Measurements from ENCODE around the gene SLC39A11. TPM values are rescaled to one million over a fixed set of nuclear protein-coding genes. Genes with fewer than 3 reads are reported as not detected.

SLC39A11 gene
- total RNA-seq, 1 experiment from 2014 or later: 15.8 TPM

DNA sequence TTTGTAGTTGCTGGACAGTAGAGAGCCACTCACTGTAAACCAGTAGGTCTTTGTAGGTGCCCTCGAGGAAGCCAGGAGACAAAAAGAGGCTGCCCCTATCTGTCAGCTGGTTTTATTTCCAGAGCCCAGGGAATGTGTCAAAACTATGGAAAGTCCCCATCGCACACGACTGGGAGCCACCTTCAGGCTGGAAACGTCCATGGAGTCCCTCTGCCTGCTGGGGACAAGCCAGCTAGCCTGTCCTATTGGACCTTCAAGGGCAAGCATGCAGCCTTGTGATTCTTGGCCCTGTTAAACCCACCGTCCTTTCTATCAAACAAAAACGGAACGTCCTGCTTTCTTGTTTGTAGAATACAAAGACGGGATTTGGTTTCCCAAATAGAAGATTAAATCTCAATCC, 289.8 kb downstream of the SLC39A11 start:
- intact Hi-C loops (cut with micrococcal nuclease): no loop called here
- POLR2A ChIA-PET: no interaction called here
- H3K27me3 Mint-ChIP-seq (ENCODE audit: insufficient read depth, unreplicated experiment): no peaks in the 10 kb centered on the region
- peaks cover 26% of the 10 kb centered on the region for H3K9me3 Mint-ChIP-seq (ENCODE audit: unreplicated experiment)
- DNase-seq (ENCODE audit: unreplicated experiment): no peak
- no TSS peak for BruUV-seq (replicated peaks)
- H3K4me1 Mint-ChIP-seq (ENCODE audit: insufficient read depth, unreplicated experiment): no peaks in the 10 kb centered on the region
- no peak overlapping the region for H3K4me3 Mint-ChIP-seq (ENCODE audit: unreplicated experiment)
- H3K27ac Mint-ChIP-seq (ENCODE audit: low read depth, unreplicated experiment): no peak overlapping the region
- CTCF ChIA-PET: no interaction called here
- TF ChIP-seq CTCF (IDR thresholded peaks at IDR 0.05; ENCODE audit: unreplicated experiment): no peak
- H3K36me3 Mint-ChIP-seq (ENCODE audit: insufficient read depth, unreplicated experiment): no peaks in the 10 kb centered on the region

DNA sequence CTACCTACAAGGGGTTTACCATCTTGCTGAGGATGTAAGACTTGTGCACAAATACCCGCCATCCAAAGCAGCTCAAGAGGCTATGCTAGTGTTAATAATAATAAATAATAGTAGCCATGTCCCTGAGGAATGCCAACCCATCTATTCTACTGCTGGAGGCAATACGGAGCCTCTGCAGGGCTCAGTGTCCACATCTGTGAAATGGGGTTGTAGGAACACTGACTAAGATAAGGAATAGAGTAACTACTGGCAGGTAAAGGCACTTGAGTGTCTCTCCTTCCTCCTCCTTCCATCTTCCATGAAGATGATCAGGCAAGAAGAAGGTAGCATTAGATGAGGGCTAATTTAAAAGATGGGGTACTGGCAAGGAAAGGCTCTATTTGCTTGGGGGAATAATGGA, 295.3 kb downstream of the SLC39A11 start:
- BruUV-seq (replicated peaks): no TSS peak
- DNase-seq (ENCODE audit: unreplicated experiment): no peak
- H3K27ac Mint-ChIP-seq (ENCODE audit: low read depth, unreplicated experiment): no peak overlapping the region
- TF ChIP-seq CTCF (IDR thresholded peaks at IDR 0.05; ENCODE audit: unreplicated experiment): no peak
- POLR2A ChIA-PET: no interaction called here
- peaks cover 45% of the 10 kb centered on the region for H3K9me3 Mint-ChIP-seq (ENCODE audit: unreplicated experiment)
- CTCF ChIA-PET: interaction anchor here (0.6 kb wide), 1 partner anchor 73 kb away, joined by 3 read pairs; no protein-coding TSS in a partner anchor
- H3K4me3 Mint-ChIP-seq (ENCODE audit: unreplicated experiment): no peak overlapping the region
- H3K27me3 Mint-ChIP-seq (ENCODE audit: insufficient read depth, unreplicated experiment): no peaks in the 10 kb centered on the region
- H3K36me3 Mint-ChIP-seq (ENCODE audit: insufficient read depth, unreplicated experiment): peaks cover 7% of the 10 kb centered on the region
- intact Hi-C loops (cut with micrococcal nuclease): no loop called here
- H3K4me1 Mint-ChIP-seq (ENCODE audit: insufficient read depth, unreplicated experiment): no peaks in the 10 kb centered on the region

GRCh38 chr17:72795941-72796340, 296.5 kb downstream of the SLC39A11 start:
- POLR2A ChIA-PET: no interaction called here
- H3K27me3 Mint-ChIP-seq (ENCODE audit: insufficient read depth, unreplicated experiment): no peaks in the 10 kb centered on the region
- peaks cover 45% of the 10 kb centered on the region for H3K9me3 Mint-ChIP-seq (ENCODE audit: unreplicated experiment)
- H3K4me3 Mint-ChIP-seq (ENCODE audit: unreplicated experiment): no peak overlapping the region
- no TSS peak for BruUV-seq (replicated peaks)
- CTCF ChIA-PET: interaction anchor here (0.6 kb wide), 1 partner anchor 28 kb away, joined by 3 read pairs; no protein-coding TSS in a partner anchor
- H3K27ac Mint-ChIP-seq (ENCODE audit: low read depth, unreplicated experiment): no peak overlapping the region
- DNase-seq (ENCODE audit: unreplicated experiment): no peak
- intact Hi-C loops (cut with micrococcal nuclease): no loop called here
- TF ChIP-seq CTCF (IDR thresholded peaks at IDR 0.05; ENCODE audit: unreplicated experiment): no peak
- no peaks in the 10 kb centered on the region for H3K4me1 Mint-ChIP-seq (ENCODE audit: insufficient read depth, unreplicated experiment)
- peaks cover 7% of the 10 kb centered on the region for H3K36me3 Mint-ChIP-seq (ENCODE audit: insufficient read depth, unreplicated experiment)

DNA sequence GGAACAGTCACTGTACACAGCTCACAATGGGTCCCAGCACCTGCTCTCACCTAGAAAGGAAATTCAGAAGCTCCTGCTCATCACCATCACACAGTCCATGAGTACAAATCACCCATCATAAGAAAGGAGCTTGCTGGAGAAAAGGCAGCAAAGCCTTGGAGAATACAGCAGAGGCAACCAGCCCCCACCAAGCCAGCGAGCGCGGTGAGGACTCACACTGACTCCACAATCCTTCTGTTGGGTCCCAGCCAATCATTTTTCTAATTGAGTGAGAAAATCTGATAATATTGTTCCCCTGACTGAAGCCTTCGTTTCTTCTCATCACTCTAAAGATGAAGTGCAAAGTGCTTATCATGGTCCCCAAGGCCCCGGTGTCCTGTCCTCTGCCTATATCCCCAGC, 298.3 kb downstream of the SLC39A11 start:
- no peak overlapping the region for H3K27ac Mint-ChIP-seq (ENCODE audit: low read depth, unreplicated experiment)
- intact Hi-C loops (cut with micrococcal nuclease): no loop called here
- H3K9me3 Mint-ChIP-seq (ENCODE audit: unreplicated experiment): peaks cover 30% of the 10 kb centered on the region
- no peak for TF ChIP-seq CTCF (IDR thresholded peaks at IDR 0.05; ENCODE audit: unreplicated experiment)
- peaks cover 7% of the 10 kb centered on the region for H3K36me3 Mint-ChIP-seq (ENCODE audit: insufficient read depth, unreplicated experiment)
- ChIA-PET CTCF (no interaction called here), POLR2A (interaction anchor here (0.6 kb wide), 1 partner anchor 13 kb away, joined by 3 read pairs; no protein-coding TSS in a partner anchor)
- no TSS peak for BruUV-seq (replicated peaks)
- DNase-seq (ENCODE audit: unreplicated experiment): no peak
- H3K27me3 Mint-ChIP-seq (ENCODE audit: insufficient read depth, unreplicated experiment): no peaks in the 10 kb centered on the region
- H3K4me1 Mint-ChIP-seq (ENCODE audit: insufficient read depth, unreplicated experiment): no peaks in the 10 kb centered on the region
- H3K4me3 Mint-ChIP-seq (ENCODE audit: unreplicated experiment): no peak overlapping the region
